Stimulated activated CD4-positive, alpha-beta T cell treated with anti-CD3 and anti-CD28 coated beads, Interleukin-12 subunit alpha, Interleukin-12 subunit beta, amount 100 ng/mL, for 24 hours (primary cell): ENCODE results near the gene TNP2.

Experiments used
- DNase-seq, 2 experiments: peaks; one replicate each; pipeline ENCODE4 v3.0.0-alpha.2; 2020; ENCODE audit warnings: low read depth in 2 of 2

Gene TNP2

DNA sequence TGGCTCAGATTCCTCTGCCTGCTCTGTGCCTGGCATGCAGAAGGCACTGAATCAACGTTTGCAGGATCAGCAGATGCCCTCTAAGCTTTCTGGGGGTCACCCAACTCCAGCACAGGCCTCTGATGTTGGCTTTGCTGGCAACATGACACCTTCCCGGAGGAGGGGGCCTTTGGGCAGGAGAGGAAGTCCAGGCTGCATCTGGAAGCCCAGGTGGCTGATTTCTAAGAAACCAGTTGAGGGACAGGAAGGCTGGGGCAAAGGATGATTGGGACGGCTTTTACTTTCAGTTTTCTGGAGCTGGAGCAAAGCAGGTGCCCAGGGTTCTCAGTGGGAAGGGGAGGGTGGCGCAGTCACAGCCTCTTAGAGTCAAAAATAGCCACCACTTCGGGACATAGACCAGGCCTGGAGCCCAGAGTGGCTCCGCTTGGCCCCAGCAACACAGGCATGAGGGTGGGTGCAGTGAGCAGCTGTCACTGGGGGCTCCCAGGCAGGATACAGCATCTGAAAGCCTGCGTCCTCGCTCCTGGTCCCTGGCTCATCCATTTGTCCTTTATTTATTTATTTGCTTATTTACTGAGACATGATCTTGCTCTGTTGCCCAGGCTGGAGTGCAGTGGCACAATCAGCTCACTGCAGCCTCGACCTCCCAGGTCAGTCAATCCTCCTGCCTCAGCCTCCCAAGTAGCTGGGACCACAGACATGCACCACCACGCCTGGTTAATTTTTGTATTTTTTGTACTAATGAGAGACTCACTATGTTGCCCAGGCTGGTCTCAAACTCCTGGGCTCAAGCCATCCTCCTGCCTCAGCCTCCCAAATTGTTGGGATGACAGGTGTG is 28.3 kb downstream of the TNP2 start:
- no peak for DNase-seq

DNA sequence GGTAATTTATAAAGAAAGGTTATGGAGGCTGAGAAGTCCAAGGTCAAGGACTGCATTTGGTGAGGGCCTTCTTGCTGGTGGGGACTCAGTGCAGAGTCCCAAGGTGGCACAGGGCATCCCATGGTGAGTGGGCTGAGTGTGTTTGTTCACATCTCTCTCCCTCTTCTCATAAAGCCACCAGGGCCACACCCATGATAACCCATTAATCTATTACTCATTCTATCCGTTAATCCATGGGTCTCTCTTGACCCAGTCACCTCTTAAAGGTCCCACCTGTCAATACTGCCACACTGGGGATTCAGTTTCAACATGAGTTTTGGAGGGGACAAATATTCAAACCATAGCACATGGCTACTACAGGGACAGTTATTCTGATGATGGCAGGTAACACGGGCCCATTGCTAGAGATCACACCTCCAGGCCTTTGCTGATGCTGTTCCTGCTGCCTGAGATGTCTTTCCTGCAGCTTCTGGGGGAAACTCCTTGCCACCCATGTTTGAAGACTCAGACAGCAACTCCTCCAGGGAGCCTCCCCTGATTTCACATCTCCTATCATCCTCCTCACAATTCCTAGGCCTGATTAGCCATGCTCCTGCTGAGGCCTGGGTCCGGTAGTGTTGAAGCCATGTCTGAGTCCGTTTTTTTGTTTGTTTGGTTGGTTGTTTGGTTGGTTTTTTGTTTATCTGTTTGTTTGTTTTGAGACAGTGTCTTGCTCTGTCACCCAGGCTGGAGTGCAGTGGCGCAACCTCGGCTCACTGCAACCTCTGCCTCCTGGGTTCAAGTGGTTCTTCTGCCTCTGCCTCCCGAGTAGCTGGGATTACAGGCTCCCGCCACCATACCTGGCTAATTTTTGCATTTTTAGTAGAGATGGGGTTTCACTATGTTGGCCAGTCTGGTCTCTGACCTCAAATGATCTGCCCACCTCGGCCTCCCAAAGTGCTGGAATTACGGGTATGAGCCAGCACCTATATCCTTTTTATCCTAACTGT is 29.2 kb downstream of the TNP2 start:
- DNase-seq: no peak

DNA sequence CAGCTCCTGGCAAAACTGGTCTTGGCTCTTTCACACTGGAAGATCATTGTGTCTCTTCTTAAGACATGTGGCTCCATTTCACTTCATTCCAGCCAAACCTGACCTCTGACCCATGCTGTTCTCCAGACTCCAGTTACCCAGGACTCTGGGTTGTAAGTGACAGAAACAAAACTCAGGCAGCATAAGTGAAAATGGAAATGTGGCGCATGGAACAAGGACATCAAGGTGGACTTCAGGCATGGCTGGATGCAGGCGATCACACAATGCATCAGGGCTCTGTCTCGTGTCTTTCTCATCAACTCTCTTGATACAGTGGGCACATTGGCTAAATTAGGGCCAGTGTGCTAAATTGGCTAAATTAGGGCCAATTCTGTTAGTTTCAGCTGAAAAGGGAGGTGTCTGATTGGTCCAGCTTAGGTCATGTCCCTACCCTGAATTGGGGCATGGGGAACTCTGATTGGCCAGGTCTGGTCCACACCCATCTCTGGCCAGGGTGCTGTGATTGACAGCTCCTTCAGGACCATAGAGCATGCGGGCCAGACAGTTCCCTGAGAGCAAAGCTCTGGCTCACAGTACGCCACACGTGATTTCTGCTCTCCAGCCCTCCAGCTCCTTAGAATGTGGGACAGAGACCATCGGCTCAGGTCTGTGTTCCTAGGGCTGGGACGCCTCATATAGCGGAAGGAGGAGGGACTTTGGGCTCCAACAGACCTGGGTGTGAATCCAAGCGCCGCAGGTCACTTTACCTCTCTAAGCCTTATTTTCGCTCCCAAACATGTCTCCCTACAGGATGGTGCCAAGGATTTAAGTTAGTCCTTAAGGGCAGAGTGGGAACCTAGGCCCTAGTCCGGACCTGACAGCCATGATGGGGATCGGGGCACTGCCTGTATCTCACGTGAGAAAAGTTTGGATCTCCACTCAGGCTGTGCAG is 30.6 kb downstream of the TNP2 start:
- no peak for DNase-seq

DNA sequence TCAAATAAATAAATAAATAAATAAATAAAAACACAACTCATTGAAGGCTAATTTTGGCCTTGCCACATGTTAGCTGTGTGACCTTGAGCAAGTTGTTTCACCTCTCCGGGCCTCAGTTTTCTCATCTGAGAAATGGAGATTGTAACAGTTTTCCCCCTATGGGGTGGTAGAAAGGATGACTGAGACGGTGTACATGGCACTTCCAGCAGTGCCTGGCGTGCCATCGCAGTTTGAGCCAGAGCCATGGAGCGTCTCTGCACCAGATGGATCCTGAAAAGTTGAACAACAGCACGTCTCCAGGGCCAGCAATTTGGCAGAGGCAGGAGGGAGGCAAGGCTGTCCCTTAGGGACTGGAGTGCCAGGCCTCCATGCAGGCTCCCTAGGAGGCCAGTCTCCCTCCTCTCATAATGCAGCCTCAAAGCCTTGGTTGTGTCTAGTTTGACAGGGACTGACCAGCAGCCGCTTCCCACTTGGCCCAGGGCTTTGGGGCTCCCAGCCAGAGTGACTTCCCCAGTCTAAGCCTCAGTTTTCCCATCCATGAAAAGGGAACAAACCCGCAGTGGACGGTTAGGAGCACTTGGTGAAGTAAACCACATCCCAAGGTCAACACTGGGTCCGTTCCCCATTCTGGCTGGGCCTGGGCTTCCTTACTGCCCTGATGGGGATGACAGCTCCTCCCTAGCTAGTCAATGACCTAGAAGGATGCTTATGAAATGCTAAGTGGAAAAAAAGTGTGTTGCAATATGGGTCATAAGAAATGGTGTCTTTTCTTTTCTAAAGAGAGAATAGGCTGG is 32.5 kb downstream of the TNP2 start:
- no peak for DNase-seq

DNA sequence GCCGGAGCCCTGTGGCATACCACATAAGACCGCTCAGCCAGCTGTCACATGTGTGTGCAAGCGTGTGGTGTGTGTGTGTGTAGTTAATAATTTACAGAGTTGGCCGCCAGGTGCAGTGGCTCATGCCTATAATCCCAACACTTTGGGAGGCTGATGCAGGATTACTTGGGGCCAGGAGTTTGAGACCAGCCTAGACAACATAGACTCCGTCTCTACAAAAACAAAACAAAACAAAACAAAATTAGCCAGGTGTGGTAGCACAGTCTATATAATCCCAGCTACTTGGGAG is 33.5 kb downstream of the TNP2 start:
- DNase-seq: no peak

DNA sequence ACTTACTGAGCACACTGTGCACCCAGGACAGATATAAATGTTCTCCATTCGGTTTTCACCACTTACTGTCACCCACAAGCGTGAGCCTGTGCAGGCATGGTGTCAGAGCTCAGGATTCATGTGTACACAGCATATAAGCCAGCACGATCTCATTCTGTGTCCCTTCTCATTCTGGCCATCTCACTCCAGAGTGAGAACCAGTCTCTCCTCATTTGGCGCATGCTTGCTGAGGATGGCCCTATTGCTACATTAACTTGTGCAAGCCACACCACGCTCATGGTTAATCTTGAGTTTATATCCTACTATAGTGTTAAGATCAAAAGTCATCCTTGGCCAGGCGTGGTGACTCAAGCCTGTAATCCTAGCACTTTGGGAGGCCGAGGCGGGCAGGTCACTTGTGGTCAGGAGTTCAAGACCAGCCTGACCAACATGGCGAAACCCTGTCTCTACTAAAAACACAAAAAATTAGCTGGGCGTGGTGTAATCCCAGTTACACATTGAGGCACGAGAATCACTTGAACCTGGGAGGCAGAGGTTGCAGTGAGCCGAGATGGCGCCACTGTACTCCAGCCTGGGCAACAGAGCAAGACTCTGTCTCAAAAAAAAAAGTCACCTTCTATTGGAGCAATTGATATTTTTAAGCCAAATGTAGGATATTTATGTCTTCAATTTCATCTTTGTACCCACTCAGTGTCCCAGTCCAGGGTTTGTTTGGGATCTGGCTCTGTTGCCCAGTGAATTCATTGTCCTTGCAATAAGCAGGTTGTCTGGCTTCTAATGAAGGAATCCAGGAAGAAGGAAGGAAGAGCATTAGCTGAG is 34.0 kb downstream of the TNP2 start:
- DNase-seq: no peak

DNA sequence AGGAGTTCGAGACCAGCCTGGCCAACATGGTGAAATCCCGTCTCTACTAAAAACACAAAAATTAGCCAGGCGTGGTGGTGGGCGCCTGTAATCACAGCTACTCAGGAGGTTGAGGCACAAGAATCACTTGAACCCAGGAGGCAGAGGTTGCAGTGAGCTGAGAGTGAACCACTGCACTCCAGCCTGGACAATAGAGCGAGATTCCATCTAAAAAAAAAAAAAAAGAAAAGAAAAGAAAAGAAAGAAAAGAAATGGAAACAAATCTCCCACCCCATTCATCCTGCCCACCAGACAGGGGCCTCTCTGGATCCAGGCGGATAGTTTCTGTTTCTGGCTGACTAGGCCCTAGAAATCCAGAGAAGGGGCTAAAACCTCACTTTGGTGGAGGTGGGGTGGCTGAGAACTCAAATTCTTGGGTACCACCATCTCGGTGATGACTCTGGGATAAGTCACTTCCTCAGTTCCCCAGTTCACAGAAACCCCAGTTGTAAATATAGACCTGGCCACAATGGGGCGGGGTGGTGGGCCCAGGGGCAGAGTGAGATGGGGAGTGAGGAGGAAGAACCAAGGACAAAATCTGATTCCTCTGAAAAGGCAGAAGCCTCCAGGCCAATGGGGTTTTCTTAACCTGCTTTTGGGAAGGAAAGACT is 35.3 kb downstream of the TNP2 start:
- DNase-seq: peak in 1 of 2 experiments; percentile 82

DNA sequence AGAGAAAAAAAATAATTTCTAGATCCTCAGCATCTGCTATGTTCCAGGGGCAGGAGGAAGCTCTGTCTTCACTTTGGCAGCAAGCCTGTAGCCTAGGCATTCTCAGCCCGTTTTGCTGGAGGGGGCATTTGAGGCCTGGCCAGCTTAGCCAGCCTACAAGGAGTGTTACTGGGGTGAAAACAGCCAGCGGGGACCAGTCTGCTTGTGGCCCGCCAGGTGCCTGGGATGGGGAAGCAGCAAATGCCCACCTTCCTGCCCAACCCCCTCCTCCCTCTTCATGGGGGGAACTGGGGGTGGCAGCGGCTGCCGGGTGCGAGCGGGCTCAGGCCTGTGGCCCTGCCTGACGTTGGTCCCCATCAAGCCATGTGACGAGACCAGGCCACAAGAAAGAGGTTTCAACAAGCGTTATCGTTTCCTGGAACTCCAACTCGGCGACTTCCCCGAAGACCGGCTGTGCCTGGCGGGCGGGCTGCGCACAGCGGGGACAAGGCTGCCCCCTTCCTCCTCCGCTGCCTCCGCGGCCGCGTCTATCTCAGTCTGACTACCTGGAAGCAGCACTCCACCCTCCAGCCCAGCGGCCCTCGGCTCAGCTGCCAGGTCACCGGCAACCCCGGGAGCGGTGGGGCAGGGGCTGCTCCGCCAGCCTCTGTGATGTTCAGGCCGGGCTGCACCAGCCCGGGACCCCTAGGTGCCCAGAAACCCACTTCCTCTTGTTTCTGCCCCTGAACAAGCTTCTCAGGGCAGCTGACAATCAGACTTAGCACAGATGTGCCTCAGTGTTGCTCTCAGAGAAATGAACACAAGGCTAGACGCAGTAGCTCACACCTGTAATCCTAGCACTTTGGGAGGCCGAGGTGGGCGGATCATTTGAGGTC is 36.0 kb downstream of the TNP2 start:
- peak; percentile 81 to 90 for DNase-seq

DNA sequence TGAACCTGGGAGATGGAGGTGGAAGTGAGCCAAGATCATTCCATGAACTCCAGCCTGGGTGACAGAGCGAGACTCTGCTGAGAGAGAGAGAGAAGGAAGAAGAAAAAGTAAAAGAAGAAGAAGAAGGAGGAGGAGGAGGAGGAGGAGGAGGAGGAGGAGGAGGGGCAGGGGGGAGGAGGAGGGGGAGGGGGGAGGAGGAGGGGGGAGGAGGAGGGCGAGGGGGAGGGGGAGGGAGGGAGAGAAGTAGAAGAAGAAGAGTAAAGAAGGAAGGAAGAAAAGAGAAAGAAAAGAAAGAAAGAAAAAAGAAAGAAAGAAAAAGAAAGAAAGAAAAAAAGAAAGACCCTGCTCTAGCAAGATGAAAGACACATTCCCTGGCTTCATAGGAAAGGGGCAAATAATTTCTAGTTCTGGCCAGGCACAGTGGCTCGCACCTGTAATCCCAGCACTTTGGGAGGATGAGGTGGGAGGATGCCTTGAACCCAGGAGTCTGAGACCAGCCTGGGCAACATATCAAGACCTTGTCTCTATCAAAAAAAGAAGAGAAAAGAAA is 36.7 kb downstream of the TNP2 start:
- no peak for DNase-seq

DNA sequence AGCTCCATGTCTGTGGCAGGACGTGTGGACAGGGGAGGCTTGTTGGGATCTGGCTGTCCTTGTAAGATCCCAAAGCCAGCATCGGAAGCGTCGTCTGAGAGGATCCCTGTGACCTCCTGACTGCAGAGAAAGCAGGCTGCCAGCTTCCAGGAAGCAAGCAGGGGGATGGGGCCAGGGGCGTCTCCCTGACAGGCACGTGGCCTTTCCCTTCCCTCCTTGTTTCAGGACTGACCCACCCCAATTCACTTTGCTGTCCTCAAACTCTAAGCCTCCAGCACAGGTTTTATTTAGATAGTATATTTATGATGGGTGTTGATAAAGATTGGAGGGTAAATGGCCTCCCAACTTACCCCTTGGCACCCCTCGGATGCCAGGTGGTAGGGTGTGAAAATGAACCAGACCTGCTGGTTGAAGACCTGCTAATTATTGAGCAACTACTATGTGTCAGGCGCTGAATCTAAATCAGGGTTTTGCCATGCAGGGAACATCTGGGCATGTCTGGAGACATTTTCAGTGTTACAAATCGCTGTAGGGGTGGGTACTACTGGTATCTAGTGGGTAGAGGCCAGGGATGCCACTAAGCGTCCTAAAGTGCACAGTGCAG is 37.7 kb downstream of the TNP2 start:
- DNase-seq: no peak

DNA sequence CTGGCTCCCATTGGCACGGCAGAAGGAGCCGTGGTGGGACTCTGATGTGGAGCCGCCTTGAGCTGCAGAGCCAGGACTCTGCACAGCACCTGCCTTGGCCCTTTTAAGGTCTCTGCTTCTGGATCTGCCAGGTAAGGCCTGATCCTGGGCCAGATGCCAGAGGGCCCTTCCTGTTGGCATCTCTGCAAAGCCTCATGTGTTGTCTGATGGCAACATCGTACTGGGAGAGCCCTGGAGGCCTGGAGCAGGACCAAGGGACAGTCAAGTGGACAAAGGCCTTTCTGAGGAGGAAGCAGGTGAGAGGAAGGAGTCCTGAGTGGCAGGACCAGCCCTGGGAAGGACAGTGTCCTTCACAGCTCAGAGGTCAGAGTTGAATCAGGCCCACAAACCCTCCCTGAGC is 39.2 kb downstream of the TNP2 start:
- DNase-seq: no peak

DNA sequence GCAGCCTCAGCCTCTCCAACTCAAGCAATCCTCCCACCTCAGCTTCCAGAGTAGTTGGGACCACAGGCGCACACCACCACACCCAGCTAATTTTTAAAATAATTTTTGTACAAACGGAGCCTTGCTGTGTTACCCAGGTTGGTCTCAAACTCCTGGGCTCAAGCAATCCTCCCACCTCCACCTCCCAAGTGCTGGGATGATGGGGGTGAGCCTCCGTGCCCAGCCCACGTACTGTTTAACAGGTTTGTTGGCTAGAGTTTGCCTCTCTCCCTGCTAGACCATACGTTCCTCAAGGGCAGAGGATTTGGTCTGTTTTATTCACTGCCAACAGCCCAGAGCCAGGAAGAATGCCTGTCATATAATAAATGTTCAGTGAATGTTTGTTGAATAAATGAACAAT is 39.7 kb downstream of the TNP2 start:
- DNase-seq: no peak

DNA sequence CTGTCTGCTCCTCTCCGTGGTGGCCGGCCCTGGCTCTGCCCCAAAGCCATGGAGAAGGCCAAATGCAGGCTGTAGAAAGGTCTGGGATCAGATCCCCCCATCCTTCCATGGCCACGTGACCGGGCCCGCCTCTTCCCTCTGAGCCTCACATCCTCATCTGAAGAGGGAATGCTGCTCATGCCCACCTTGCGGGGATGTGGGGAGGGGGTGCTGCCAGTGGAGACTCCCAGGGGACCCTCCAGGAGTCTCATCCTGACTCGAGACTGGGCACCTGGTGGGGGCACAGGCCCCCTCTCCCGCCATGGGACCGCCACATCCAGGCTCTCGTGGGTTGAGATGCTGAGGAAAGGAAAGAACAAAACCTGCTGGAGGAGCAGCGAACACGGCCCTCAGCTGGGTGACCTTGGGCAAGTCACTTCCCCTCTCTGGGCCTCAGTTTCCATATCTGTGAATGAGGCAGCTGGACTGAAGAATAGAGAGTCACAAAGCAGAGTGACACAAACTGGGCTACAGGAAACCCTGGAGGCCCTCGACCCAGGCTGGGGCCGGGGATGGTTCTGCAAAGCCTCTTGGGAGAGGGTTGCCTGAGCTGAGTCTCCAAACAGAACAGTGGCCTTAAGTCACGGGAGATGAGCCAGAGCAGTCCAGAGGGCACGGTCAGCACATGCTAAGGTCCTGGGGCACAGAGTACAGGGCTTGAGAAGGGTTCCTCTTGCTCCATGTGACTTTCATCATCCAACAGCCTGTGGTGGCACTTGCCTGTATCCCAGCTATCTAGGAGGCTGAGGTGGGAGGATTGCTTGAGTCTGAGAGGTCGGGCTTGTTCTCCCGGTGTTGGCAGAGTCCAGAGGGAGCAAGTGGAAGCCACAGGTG is 43.2 kb downstream of the TNP2 start:
- no peak for DNase-seq

DNA sequence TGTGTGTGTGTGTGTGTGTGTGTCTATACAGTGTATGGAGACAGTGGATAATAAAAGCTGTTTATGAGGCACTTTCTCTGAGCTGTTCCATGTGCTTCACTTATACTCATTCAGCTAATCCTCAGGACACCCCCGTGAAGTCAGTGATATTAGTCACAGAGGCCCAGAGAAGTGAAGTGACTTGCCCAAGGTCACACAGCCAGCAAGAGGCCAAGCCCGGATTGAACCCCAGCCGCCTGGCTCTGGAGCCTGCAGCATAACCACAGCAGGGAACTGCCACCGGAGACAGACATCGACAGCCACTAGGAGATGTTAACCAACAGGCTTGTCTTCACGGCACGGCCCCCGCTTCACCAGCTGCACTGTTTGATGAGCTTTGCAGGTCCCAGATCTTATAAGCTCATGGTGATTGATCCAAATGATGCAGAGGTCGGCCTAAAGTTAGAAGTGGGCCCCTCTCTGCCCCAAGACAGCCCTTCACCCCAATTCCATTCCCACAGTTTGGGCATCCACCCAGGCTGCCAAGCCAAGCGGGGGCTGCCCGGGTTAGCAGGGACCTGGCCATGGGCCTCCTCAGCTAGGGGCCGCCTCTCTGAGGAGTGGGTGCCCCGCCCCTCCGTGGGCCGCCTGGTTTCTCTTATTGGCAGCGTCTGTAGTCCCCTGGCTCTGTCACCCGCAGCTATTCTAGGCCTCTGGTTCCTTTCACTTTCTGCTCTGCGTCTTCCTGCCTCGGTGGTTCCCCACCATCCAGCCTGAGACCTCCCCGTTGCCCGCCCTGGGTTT is 44.0 kb downstream of the TNP2 start:
- DNase-seq: peak; percentile 76 to 84

DNA sequence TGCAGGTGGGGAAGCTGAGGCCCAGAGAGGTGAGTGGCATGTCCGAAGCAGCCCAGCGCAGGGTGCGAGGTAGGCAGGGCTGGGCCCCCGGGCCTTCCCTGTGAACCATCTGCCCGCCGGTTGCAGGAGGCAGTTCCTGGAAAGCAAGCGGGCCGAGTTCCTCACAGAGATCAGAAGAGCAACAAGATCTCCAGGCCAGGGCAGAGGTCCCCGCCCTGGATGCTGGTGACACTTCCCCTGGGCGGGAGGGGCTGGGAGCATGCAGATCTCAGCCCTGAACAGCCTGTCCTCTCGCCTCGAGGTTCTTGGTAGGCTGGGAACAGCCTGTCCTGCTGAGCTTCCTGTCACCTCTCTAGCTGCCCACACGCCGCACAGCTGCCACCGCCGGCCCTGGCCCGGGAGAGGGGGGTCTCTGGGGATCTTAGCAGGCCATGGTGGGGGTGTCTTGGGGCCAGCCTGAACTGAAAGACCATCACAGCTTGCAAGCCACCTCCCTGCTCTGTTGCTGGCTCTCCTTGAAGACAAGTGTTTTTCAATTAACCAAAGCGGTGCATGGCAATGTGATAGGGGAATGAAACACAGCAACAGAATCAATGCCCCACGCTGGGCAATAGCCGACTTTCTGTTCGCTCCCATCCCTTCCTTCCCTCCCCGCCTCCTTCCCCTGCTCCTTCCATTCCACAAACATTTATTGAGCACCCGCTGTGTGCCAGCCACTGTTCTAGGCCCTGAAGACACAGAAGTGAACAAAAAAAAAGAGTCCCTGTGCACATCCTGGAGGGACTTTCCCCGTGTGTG is 44.8 kb downstream of the TNP2 start:
- peak; percentile 40 to 59 for DNase-seq
